Endothelial cell of umbilical vein (primary cell): Measurements from ENCODE around the gene CLIP1. TPM values are rescaled to one million over a fixed set of nuclear protein-coding genes. Genes with fewer than 3 reads are reported as not detected.

ENCODE experiments used
- BruUV-seq: library from RNA; stranded (reverse); fragments of 400-500 nt; replicated peaks from 2 replicates; lab custom pipeline; 2021; lab: Mats Ljungman, UMichigan
- CTCF ChIA-PET: fragments of 300-600, 350-600 bp; sonication (Branson Sonifier 250); formaldehyde crosslinking; loops from one replicate; lab custom pipeline; 2021; ENCODE audit warnings: antibody characterized with exemption, inconsistent platforms; lab: Charles Lee
- POLR2A ChIA-PET: fragments of 300-600, 350-600 bp; sonication (Branson Sonifier 250); formaldehyde crosslinking; loops from one replicate; lab custom pipeline; 2021; ENCODE audit warnings: antibody characterized with exemption, inconsistent platforms; lab: Charles Lee
- DNase-seq: peaks from one replicate; pipeline ENCODE4 v3.0.0-alpha.2; 2011; ENCODE audit warnings: low read depth, low spot score
- FAIRE-seq: peaks from 2 replicates; lab custom pipeline; 2011; peaks lifted over from hg19 to GRCh38; lab: Jason Lieb, UNC
- H2AFZ ChIP-seq: 2 replicates; pipeline ENCODE4 v1.6.0; 2012; ENCODE audit warnings: low read depth, low read length, control low read depth, inconsistent platforms
- H3K27ac ChIP-seq: 2 replicates; pipeline ENCODE4 v1.5.1; 2011; ENCODE audit warnings: low read depth, mild to moderate bottlenecking, control low read depth, low read length, moderate library complexity; ENCODE audit not compliant: insufficient read depth
- H3K27me3 ChIP-seq, 2 experiments: 2 replicates each; pipeline versions ENCODE4 v1.6.0 to v1.6.1; 2011; ENCODE audit warnings: low read length in 2 of 2, mixed read lengths in 1 of 2; ENCODE audit not compliant: control insufficient read depth in 2 of 2, insufficient read depth in 2 of 2
- H3K36me3 ChIP-seq, 2 experiments: 2 replicates in 1 of 2; 3 replicates in 1 of 2; pipeline ENCODE4 v1.5.1; 2011; ENCODE audit warnings: low read length in 2 of 2, mild to moderate bottlenecking in 1 of 2, moderate library complexity in 1 of 2; ENCODE audit not compliant: control insufficient read depth in 2 of 2, insufficient read depth in 2 of 2; ENCODE audit errors: extremely low read depth in 1 of 2
- H3K4me1 ChIP-seq: 3 replicates; pipeline ENCODE4 v1.5.1; 2011; ENCODE audit warnings: mild to moderate bottlenecking, low read length; ENCODE audit not compliant: control insufficient read depth, insufficient read depth; ENCODE audit errors: extremely low read depth
- H3K4me2 ChIP-seq: 2 replicates; pipeline ENCODE4 v1.6.1; 2011; ENCODE audit warnings: low read length, control low read depth, mixed read lengths; ENCODE audit not compliant: insufficient read depth
- H3K4me3 ChIP-seq, 3 experiments: fragments of 200-600 bp in 1 of 3; sonication (generic), shearing (Covaris generic) in 1 of 3; replicated peaks in 1 of 3; 2 replicates each; pipeline ENCODE4 v1.5.1; 2011 to 2016; ENCODE audit warnings: control low read depth in 3 of 3, low read length in 3 of 3, mild to moderate bottlenecking in 2 of 3, inconsistent platforms in 1 of 3, low read depth in 1 of 3, moderate library complexity in 1 of 3; ENCODE audit not compliant: insufficient read depth in 1 of 3
- H3K79me2 ChIP-seq: 2 replicates; pipeline ENCODE4 v1.6.0; 2012; ENCODE audit warnings: low read length, inconsistent platforms; ENCODE audit not compliant: control insufficient read depth, insufficient read depth
- H3K9ac ChIP-seq: replicated peaks from 2 replicates; pipeline ENCODE3; 2011; ENCODE audit warnings: low read length, control low read depth; ENCODE audit not compliant: insufficient read depth; ENCODE audit errors: extremely low read depth
- H3K9me1 ChIP-seq: replicated peaks from 3 replicates; pipeline ENCODE4 v1.6.0; 2011; ENCODE audit warnings: mild to moderate bottlenecking, low read length; ENCODE audit not compliant: control insufficient read depth, insufficient read depth; ENCODE audit errors: extremely low read depth
- H3K9me3 ChIP-seq: replicated peaks from 2 replicates; pipeline ENCODE4 v1.5.1; 2012; ENCODE audit warnings: low read length, inconsistent platforms; ENCODE audit not compliant: control insufficient read depth, insufficient read depth
- H4K20me1 ChIP-seq: replicated peaks from 2 replicates; pipeline ENCODE3; 2011; ENCODE audit warnings: mild to moderate bottlenecking, low read length; ENCODE audit not compliant: control insufficient read depth, insufficient read depth; ENCODE audit errors: extremely low read depth
- EZH2 ChIP-seq: IDR thresholded peaks from 2 replicates; pipeline ENCODE4 v1.6.1; 2012; ENCODE audit warnings: borderline replicate concordance, low read depth, mild to moderate bottlenecking, moderate library complexity, low read length, inconsistent platforms; ENCODE audit not compliant: severe bottlenecking
- FOS ChIP-seq: IDR thresholded peaks from 2 replicates; pipeline ENCODE4 v1.6.1; 2011; ENCODE audit warnings: mild to moderate bottlenecking, low read length, moderate library complexity, borderline replicate concordance; ENCODE audit not compliant: insufficient read depth
- GATA2 ChIP-seq: IDR thresholded peaks from 2 replicates; pipeline ENCODE4 v1.7.0; 2011; ENCODE audit warnings: low read depth, mild to moderate bottlenecking, moderate library complexity, mixed read lengths, low read length; ENCODE audit not compliant: insufficient read length, insufficient read depth
- JUN ChIP-seq: IDR thresholded peaks from 2 replicates; pipeline ENCODE4 v1.6.1; 2011; ENCODE audit warnings: borderline replicate concordance, low read depth; ENCODE audit not compliant: insufficient read length, insufficient read depth
- MAX ChIP-seq: IDR thresholded peaks from 2 replicates; pipeline ENCODE4 v1.6.1; 2011; ENCODE audit not compliant: insufficient read depth, insufficient read length
- MYC ChIP-seq: IDR thresholded peaks from one replicate; pipeline ENCODE4 v1.6.1; 2011; ENCODE audit warnings: mild to moderate bottlenecking, low read depth, low read length
- POLR2A ChIP-seq: IDR thresholded peaks from 2 replicates; pipeline ENCODE4 v1.6.1; 2012; ENCODE audit warnings: low read depth, mild to moderate bottlenecking, control low read depth, low read length
- POLR2AphosphoS5 ChIP-seq: IDR thresholded peaks from 2 replicates; pipeline ENCODE4 v1.6.1; 2012; ENCODE audit warnings: low read depth, mild to moderate bottlenecking, control low read depth, low read length, moderate library complexity; ENCODE audit not compliant: insufficient read depth
- dilution Hi-C: fragments of 300-500 bp; cut with MboI; formaldehyde crosslinking; loops from one replicate; pipeline ENCODE4 v1.15.0; 2019; ENCODE audit warnings: low sequenced_read_pairs; ENCODE audit not compliant: extremely low pct_ligation_motif_present
- intact Hi-C: fragments of 100-400 bp; cut with micrococcal nuclease; formaldehyde crosslinking; loops from one replicate; pipeline ENCODE4 v1.10.0; 2022
- polyA plus RNA-seq, 4 experiments: library from polyadenylated mRNA; depleted of rRNA in 3 of 4; stranded (reverse) in 3 of 4; unstranded in 1 of 4; fragments of >200 nt; gene quantifications; 2 replicates each; pipeline versions ENCODE4 v1.2.1 to v1.2.3, GENCODE V29; 2011 to 2012; ENCODE audit warnings: missing spikeins in 1 of 4
- total RNA-seq: library from RNA; stranded (reverse); gene quantifications from 2 replicates; pipeline ENCODE4 v1.2.3, GENCODE V29; 2021
- TF ChIP-seq, protein P1 (sequence below), 2 donors: IDR thresholded peaks; 1 replicate in 1 of 2; 2 replicates in 1 of 2; pipeline ENCODE4 v1.5.1; 2011; ENCODE audit warnings: low read length in 2 of 2, mild to moderate bottlenecking in 2 of 2, moderate library complexity in 2 of 2, control low read depth in 1 of 2, inconsistent platforms in 1 of 2, low read depth in 1 of 2; ENCODE audit not compliant: insufficient read depth in 1 of 2; ENCODE audit errors: extremely low read depth in 1 of 2

CLIP1 gene
- total and polyA plus RNA-seq, 2 donors (not counting 3 experiments of a cell fraction or from before 2014, with no cell fraction given), result 56.5 to 84.3 TPM

DNA sequence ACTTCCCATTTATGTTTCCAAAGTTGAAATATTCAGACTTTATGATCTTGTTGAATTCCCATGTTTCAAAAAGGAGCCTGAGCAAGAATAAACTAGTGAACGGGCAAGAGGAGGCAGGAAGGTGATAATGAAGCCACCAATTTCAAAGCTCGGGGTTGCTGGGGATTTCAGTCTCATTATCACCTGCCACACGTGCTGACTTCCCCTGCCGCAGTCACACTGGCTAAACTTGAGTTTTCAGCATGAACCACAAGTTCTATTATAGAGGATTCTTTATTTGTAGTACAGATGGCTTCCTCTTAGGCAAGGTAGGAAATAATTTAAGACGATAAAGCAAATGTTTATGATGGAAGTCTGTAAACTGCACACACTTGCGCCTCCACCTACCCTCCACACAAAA lies 178.5 kb downstream of the CLIP1 start:
- intact Hi-C loops (no loop called here), dilution Hi-C loops (no loop called here)
- no TSS peak for BruUV-seq
- no peak overlapping the region for H3K27ac ChIP-seq
- FAIRE-seq (no peak), DNase-seq (no peak)
- H3K36me3 ChIP-seq, result peaks cover 0 to 8% of the 10 kb centered on the region in 2 experiments
- no peaks in the 10 kb centered on the region for H3K79me2 ChIP-seq
- H2AFZ ChIP-seq, result no peak overlapping the region
- no peak overlapping the region for H3K9ac ChIP-seq
- ChIA-PET POLR2A (no interaction called here), CTCF (no interaction called here)
- no peaks in the 10 kb centered on the region for H3K4me1 ChIP-seq
- H4K20me1 ChIP-seq, result no peaks in the 10 kb centered on the region
- no peaks in the 10 kb centered on the region for H3K9me1 ChIP-seq
- H3K9me3 ChIP-seq, result no peaks in the 10 kb centered on the region
- no peak overlapping the region for H3K4me3 ChIP-seq
- no peak for TF ChIP-seq FOS
- TF ChIP-seq, protein P1, sequence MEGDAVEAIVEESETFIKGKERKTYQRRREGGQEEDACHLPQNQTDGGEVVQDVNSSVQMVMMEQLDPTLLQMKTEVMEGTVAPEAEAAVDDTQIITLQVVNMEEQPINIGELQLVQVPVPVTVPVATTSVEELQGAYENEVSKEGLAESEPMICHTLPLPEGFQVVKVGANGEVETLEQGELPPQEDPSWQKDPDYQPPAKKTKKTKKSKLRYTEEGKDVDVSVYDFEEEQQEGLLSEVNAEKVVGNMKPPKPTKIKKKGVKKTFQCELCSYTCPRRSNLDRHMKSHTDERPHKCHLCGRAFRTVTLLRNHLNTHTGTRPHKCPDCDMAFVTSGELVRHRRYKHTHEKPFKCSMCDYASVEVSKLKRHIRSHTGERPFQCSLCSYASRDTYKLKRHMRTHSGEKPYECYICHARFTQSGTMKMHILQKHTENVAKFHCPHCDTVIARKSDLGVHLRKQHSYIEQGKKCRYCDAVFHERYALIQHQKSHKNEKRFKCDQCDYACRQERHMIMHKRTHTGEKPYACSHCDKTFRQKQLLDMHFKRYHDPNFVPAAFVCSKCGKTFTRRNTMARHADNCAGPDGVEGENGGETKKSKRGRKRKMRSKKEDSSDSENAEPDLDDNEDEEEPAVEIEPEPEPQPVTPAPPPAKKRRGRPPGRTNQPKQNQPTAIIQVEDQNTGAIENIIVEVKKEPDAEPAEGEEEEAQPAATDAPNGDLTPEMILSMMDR (IDR thresholded peaks at IDR 0.05; ENCODE audit: extremely low read depth in 1 of 2, insufficient read depth in 1 of 2, low read depth in 1 of 2, low read length in 2 of 2), result no peak
- TF ChIP-seq POLR2A, result no peak
- TF ChIP-seq POLR2AphosphoS5, result no peak
- no peak for TF ChIP-seq EZH2
- no peak for TF ChIP-seq GATA2
- no peak for TF ChIP-seq JUN
- no peak for TF ChIP-seq MAX
- no peak for TF ChIP-seq MYC
- no peaks in the 10 kb centered on the region for H3K27me3 ChIP-seq
- H3K4me2 ChIP-seq, result no peak overlapping the region
